GM21528 (cell line): ENCODE measurements around the gene ODAD3.
"Not testable (repeated sequence)": the region's sequence is repeated elsewhere in the genome, so short reads cannot be mapped to it uniquely, and the experiment has no call there.

Experiments
- ATAC-seq: cut with Tn5 transposase; IDR thresholded peaks from one replicate; pipeline ENCODE4 v1.9.1; 2021; ENCODE audit warnings: mild to moderate bottlenecking, moderate library complexity; ENCODE audit not compliant: unreplicated experiment, low FRiP score

Gene ODAD3

GRCh38 chr19:11435057-11435832 lies at the start of gene ODAD3, which contains the start of gene PRKCSH:
ODAD3 (minus strand) TSS chr19:11435121; CDS start chr19:11435016, 105 bp downstream.
PRKCSH (plus strand) TSS chr19:11435635; CDS start chr19:11436118, 483 bp downstream.
- peak; percentile 90 for ATAC-seq

GRCh38 chr19:11483366-11484111 lies 48.6 kb upstream of the ODAD3 start:
- ATAC-seq, result no peak

- ATAC-seq, result peak; percentile 55
These were observed 47.6 kb upstream of the ODAD3 start for GRCh38 chr19:11482384-11483050.

- ATAC-seq, result peak; percentile 48
These were observed 46.8 kb upstream of the ODAD3 start for GRCh38 chr19:11481534-11482383.

- ATAC-seq, result no peak
These were observed 46.0 kb upstream of the ODAD3 start, which contains the start of gene ELAVL3 for GRCh38 chr19:11480715-11481533. ELAVL3 (minus strand) TSS chr19:11481046; CDS start chr19:11480608, 438 bp downstream.

- ATAC-seq, result no peak
These were observed 45.2 kb upstream of the ODAD3 start for GRCh38 chr19:11479898-11480714.

GRCh38 chr19:11479090-11479897 lies 44.4 kb upstream of the ODAD3 start:
- no peak for ATAC-seq

- no peak for ATAC-seq
These were observed 43.5 kb upstream of the ODAD3 start for GRCh38 chr19:11478167-11479089.

GRCh38 chr19:11475861-11476260 lies 40.9 kb upstream of the ODAD3 start:
- no peak for ATAC-seq

- ATAC-seq, result not testable (repeated sequence)
These were observed 40.4 kb upstream of the ODAD3 start for GRCh38 chr19:11475343-11475742.

GRCh38 chr19:11473725-11474124 lies 38.8 kb upstream of the ODAD3 start:
- ATAC-seq, result no peak

- not testable (repeated sequence) for ATAC-seq
These were observed 33.4 kb upstream of the ODAD3 start for GRCh38 chr19:11468266-11468845.

- no peak for ATAC-seq
These were observed 30.7 kb upstream of the ODAD3 start for GRCh38 chr19:11465600-11465999.

- ATAC-seq, result no peak
These were observed 29.7 kb upstream of the ODAD3 start for GRCh38 chr19:11464333-11465265.

- ATAC-seq, result no peak
These were observed 28.5 kb upstream of the ODAD3 start for GRCh38 chr19:11463391-11463790.
